ENCODE data around the gene PRELID2. TPM values are rescaled to one million over a fixed set of nuclear protein-coding genes. Genes with fewer than 3 reads are reported as not detected.

Gene PRELID2
- total and polyA plus RNA-seq, 10 donors, result 1.4 to 10.0 (median 5.5) TPM

DNA sequence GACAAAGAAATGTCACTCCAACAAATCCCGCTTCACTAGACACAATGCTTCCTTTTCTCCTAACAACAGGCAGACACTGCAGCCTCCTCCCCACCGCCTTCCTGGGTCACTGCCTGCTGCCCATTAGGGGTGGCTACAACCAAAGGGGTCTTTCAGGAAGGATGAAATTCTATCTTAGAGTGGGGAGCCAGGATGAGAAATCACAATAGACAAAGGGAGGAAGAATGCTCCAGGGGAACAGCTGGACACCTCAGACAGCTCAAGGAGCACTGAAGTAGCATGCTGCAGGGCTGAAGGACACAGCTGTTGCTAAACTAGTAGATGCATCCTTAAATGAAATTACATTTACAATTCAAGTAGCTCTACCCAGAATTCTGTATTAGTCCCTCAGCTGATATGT, 54.2 kb downstream of the PRELID2 start:
- H3K9me3 ChIP-seq, result peaks cover 0 to 5% (median 0%) of the 10 kb centered on the region in 8 donors
- DNase-seq, result no peak
- 88 to 98% (median 96%) methylated on average over 2 of the region's 2 CpGs for WGBS, 5 donors
- H3K27ac ChIP-seq, result no peak overlapping the region
- no peak overlapping the region for H3K4me3 ChIP-seq
- TF ChIP-seq, protein P1, sequence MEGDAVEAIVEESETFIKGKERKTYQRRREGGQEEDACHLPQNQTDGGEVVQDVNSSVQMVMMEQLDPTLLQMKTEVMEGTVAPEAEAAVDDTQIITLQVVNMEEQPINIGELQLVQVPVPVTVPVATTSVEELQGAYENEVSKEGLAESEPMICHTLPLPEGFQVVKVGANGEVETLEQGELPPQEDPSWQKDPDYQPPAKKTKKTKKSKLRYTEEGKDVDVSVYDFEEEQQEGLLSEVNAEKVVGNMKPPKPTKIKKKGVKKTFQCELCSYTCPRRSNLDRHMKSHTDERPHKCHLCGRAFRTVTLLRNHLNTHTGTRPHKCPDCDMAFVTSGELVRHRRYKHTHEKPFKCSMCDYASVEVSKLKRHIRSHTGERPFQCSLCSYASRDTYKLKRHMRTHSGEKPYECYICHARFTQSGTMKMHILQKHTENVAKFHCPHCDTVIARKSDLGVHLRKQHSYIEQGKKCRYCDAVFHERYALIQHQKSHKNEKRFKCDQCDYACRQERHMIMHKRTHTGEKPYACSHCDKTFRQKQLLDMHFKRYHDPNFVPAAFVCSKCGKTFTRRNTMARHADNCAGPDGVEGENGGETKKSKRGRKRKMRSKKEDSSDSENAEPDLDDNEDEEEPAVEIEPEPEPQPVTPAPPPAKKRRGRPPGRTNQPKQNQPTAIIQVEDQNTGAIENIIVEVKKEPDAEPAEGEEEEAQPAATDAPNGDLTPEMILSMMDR (IDR thresholded peaks at IDR 0.05 in 8 of 11, conservative IDR thresholded peaks at IDR 0.05 in 3 of 11), result no peak
- TF ChIP-seq POLR2AphosphoS5 (IDR thresholded peaks at IDR 0.05) (no peak), POLR2A (IDR thresholded peaks at IDR 0.05) (no peak)
- H3K27me3 ChIP-seq (replicated peaks in 1 of 7), result no peaks in the 10 kb centered on the region
- peaks cover 0 to 2% (median 0%) of the 10 kb centered on the region in 6 donors for H3K36me3 ChIP-seq
- intact Hi-C loops (cut with DNase I; ENCODE audit: low total_unique reads), result no loop called here
- no peaks in the 10 kb centered on the region for H3K4me1 ChIP-seq

DNA sequence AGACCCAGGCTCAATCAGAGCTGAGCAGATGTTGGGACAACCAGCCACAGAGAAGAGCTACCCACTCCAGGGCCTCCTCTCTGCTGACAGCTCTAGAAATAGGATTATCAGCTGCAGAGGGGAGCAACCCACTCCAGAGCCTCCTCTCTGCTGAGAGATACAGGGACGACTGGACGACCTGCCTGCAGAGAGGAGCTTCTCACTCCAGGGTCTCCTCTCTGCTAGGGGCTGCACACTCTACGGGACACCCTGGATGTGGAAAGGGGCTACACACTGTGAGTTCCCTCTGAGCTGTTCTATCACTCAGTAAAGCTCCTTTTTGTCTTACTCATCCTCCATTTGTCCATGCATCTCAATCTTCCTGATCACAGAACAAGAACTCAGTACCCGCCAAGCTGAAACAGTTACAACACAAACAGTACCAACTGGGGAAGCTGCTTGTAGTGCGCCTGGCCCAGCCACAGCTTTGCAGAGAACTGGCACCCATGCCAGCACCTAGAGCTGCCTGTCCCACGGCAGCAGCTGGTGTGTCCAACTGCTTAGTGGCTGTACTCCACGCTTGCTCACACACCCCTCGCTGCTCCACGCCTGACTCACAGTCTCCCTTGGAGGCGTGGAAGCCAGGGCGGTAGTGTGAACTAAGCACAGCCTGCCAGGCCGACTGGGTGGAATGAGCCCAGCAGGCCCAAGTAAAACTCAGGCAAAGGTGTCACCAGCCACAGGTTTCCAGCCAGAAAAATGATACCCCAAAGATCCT, 56.8 kb downstream of the PRELID2 start:
- Histone ChIP-seq H3K27me3 (replicated peaks in 1 of 7) (no peaks in the 10 kb centered on the region), H3K4me3 (no peak overlapping the region), H3K27ac (no peak overlapping the region), H3K9me3 (peaks cover 0 to 5% (median 0%) of the 10 kb centered on the region in 8 donors), H3K4me1 (no peaks in the 10 kb centered on the region), H3K36me3 (no peaks in the 10 kb centered on the region)
- DNase-seq, result no peak
- intact Hi-C loops (cut with DNase I; ENCODE audit: low total_unique reads), result no loop called here
- TF ChIP-seq POLR2AphosphoS5 (IDR thresholded peaks at IDR 0.05), result no peak
- TF ChIP-seq POLR2A (IDR thresholded peaks at IDR 0.05), result no peak
- TF ChIP-seq, protein P1 (IDR thresholded peaks at IDR 0.05 in 8 of 11, conservative IDR thresholded peaks at IDR 0.05 in 3 of 11), result no peak
- 89 to 98% (median 93%) methylated on average over 11 to 12 of the region's 12 CpGs for WGBS, 5 donors

DNA sequence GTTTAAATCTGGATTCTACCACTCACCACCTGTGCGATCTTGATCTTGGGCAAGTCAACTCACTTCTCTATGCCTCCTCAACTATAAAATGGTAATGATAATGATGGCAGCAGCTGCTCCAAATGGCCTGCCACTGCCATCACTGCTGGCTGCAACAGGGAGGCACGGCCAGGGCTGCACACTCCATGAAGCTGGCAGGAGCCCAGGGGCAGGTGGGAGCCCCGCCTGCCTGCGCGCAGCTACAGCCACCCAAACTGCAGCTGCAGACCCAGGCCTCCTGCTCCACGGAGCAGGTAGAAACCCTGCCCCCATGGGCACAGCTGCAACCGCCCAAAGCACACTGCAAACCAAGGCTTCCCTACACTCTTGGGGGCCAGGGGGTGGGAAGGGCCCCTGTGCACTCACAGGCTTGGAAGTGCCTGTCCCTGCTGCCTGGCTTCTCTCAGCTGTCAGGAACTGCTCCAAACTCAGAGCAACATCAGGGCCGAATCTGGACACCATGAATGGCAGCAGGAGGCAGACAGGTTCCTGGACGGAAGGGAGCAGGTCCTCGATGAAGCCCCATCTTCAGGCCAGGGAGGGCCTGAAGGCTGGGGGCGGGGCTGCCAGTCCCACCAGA, 57.6 kb downstream of the PRELID2 start:
- Histone ChIP-seq H3K4me3 (no peak overlapping the region), H3K4me1 (no peaks in the 10 kb centered on the region), H3K27me3 (replicated peaks in 1 of 7) (no peaks in the 10 kb centered on the region), H3K9me3 (peaks cover 0 to 5% (median 0%) of the 10 kb centered on the region in 8 donors), H3K36me3 (no peaks in the 10 kb centered on the region), H3K27ac (no peak overlapping the region)
- no peak for TF ChIP-seq POLR2A (IDR thresholded peaks at IDR 0.05)
- TF ChIP-seq, protein P1 (IDR thresholded peaks at IDR 0.05 in 8 of 11, conservative IDR thresholded peaks at IDR 0.05 in 3 of 11), result no peak
- no peak for TF ChIP-seq POLR2AphosphoS5 (IDR thresholded peaks at IDR 0.05)
- 88 to 98% (median 90%) methylated on average over 5 to 11 of the region's 11 CpGs for WGBS, 5 donors
- DNase-seq, result no peak
- intact Hi-C loops (cut with DNase I; ENCODE audit: low total_unique reads), result no loop called here

DNA sequence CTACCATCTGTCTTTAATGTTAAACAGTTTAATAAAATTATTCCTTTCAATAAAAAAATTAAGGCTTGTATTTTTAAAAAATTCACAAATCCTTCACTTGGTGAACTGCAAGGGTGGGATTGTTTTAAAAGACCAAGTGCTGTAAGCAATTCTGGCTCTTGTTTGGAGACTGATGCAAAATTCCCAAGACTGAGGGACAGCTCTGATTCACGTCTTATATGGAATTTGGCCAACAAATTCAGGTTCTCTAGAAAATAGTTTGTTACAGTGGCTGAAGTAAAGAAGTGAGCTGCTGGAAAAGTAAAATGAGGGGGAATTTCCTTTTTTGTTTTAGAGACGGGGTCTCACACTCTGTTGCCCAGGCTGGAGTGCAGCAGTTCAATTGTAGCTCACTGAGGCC, 58.3 kb downstream of the PRELID2 start:
- Histone ChIP-seq H3K27me3 (replicated peaks in 1 of 7) (no peaks in the 10 kb centered on the region), H3K27ac (no peak overlapping the region), H3K4me3 (no peak overlapping the region), H3K9me3 (peaks cover 0 to 5% (median 0%) of the 10 kb centered on the region in 8 donors), H3K36me3 (no peaks in the 10 kb centered on the region), H3K4me1 (no peaks in the 10 kb centered on the region)
- TF ChIP-seq, protein P1 (IDR thresholded peaks at IDR 0.05 in 8 of 11, conservative IDR thresholded peaks at IDR 0.05 in 3 of 11), result no peak
- TF ChIP-seq POLR2A (IDR thresholded peaks at IDR 0.05) (no peak), POLR2AphosphoS5 (IDR thresholded peaks at IDR 0.05) (no peak)
- WGBS, 5 donors, result 82 to 91% (median 89%) methylated on average over 2 of the region's 2 CpGs
- intact Hi-C loops (cut with DNase I; ENCODE audit: low total_unique reads), result no loop called here
- DNase-seq, result no peak
